HG03521 (cell line): ENCODE measurements around the gene UCHL1.

Experiments
- ATAC-seq: cut with Tn5 transposase; IDR thresholded peaks from one replicate; pipeline ENCODE4 v1.9.1; 2021; ENCODE audit warnings: mild to moderate bottlenecking, moderate library complexity; ENCODE audit not compliant: unreplicated experiment

The UCHL1 gene

DNA sequence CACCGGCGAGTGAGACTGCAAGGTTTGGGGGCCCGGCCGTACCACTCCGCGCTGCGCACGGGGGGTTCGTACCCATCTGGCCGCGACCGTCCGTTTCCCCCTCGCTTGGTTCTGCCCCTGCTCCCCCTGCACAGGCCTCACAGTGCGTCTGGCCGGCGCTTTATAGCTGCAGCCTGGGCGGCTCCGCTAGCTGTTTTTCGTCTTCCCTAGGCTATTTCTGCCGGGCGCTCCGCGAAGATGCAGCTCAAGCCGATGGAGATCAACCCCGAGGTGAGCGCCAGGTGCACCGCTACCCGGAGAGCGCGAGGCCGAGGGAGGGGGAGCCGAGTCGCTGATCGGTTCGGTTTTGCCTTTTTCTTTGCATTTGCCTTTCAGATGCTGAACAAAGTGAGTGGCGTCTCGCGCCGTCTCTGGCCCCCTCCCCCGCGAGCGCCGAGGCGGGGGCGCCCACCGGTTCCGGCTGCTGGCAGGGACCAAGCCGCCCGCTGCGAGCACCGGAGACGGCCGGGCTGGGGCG lies at the start of gene UCHL1:
TSS of gene UCHL1 (plus strand) at position 189 of the 517 bp plus-strand sequence. CDS start at position 238, 49 bp downstream.
- peak; percentile 43 for ATAC-seq

DNA sequence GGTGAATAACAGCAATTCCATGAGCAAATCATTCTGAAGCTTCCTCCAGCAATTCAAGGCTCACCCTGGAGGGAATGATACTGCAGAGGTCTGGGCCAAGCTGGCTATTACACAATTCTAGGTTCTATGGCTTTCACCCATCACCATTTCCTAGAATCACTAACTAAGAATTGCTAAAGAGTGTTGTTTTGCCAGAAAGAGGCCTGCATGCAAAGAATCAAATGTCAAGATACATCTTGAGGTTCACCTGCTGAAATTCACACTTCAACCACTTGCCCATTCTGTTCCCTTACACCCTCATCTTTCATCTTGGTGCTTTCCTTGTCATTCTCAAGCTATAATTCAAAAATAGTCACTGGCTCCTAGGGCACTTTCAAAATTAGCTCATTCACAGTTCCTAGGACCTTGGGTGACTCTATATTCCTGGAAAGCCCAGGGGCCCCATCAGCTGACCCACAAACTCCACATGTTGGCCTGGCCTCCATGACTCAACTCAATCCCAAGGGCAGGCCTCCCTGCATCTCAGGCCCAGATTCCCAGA lies 49.4 kb upstream of the UCHL1 start:
- ATAC-seq = no peak

DNA sequence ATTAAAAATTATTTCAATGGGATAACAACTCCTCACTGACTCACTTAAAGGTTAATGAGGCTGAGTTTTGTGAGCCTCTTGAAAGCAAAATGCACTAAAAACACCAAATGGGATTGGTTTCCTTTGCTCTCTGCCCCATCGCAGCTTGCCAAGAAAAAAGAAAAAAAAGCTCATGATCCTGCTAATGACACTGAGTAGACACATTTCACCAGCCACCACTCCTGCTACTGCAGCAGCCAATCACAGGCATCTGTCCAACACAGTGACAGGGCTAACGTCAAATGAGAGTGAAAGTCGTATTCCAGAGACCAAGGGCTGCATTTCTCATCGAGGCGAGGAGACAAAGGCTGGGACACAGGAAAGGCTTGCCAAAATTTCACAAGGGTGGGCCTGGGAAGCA lies 47.5 kb upstream of the UCHL1 start:
- no peak for ATAC-seq

- no peak for ATAC-seq
Measured at GRCh38 chr4:41209901-41210300, 46.8 kb upstream of the UCHL1 start.

- no peak for ATAC-seq
Measured at GRCh38 chr4:41211951-41212615, 44.6 kb upstream of the UCHL1 start.

- ATAC-seq = no peak
Measured at GRCh38 chr4:41212616-41213203, 44.0 kb upstream of the UCHL1 start.

GRCh38 chr4:41213625-41214135 lies 43.0 kb upstream of the UCHL1 start:
- ATAC-seq = peak; percentile 13

DNA sequence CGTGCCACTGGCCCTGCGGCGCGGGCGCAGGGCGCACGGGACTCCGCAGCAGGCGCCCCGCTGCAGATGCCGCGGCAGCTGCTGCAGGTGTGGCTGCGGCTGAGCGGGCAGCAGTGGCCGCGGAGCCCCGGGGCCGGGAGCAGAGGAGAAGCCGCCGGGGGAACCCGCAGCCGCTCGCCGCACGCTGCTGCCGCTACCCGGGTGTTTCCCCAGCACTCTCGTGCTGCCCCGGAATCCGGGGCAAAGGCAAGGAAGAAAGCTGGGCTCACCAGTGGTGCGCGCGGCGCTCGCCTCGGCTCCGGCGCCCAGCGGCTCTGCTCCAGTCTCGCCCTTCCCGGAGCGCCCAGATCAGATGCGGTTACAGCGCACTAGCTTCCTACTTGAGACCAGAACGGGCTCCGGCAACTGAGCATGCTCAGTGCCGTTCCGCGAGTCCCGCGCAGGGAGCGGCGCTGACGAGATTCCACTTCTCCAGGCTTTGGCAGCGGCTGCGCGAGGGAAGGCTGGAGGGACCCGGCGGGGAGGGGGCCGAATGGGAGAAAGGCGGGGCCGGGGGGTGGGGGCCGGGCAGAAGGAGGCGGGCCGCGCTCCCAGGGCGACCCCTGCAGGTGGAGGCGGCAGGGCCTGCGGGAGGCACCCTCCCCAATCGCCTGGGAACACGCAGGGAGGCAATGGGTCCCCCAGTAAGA lies 42.4 kb upstream of the UCHL1 start, which contains the start of gene APBB2:
TSS of gene APBB2 (minus strand) at position 407 of the 689 bp plus-strand sequence. CDS start 181,288 bp downstream, outside the sequence.
- peak; percentile 42 for ATAC-seq

DNA sequence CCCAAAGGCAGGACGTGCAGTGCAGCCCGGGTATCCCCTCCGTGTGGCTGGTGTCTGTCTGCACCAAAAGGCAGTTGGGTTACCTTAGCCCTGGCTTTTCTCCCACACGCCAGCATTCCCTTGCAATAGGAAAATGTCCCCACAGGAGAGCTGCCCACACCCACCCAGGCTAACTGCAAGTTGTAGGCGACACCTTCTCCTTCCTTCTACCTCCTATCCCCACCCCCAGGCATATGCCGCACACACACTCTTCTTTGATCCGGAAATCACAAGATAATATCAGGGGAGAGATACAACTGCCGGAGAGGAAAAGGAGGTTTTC lies 41.9 kb upstream of the UCHL1 start:
- ATAC-seq = no peak

DNA sequence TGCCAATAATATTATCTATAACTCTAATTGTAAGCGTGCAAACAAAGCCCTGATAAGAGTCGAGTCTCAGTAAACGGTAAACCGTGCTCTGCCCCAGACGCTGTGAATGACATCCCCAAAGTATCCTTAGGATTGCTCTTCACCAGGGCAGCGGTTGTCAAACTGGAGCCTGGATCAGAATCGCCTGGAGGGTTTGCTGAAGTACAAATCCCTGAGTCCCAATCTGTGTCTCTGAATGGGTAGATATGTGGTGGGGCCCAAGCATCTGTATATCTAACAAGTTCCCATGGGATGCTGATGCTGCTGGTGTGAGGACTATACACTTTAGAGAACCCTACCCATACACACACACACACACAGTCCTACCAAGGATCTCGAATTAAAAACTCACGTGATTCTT lies 41.6 kb upstream of the UCHL1 start:
- ATAC-seq = no peak

GRCh38 chr4:41215969-41216293 lies 40.8 kb upstream of the UCHL1 start:
- no peak for ATAC-seq

DNA sequence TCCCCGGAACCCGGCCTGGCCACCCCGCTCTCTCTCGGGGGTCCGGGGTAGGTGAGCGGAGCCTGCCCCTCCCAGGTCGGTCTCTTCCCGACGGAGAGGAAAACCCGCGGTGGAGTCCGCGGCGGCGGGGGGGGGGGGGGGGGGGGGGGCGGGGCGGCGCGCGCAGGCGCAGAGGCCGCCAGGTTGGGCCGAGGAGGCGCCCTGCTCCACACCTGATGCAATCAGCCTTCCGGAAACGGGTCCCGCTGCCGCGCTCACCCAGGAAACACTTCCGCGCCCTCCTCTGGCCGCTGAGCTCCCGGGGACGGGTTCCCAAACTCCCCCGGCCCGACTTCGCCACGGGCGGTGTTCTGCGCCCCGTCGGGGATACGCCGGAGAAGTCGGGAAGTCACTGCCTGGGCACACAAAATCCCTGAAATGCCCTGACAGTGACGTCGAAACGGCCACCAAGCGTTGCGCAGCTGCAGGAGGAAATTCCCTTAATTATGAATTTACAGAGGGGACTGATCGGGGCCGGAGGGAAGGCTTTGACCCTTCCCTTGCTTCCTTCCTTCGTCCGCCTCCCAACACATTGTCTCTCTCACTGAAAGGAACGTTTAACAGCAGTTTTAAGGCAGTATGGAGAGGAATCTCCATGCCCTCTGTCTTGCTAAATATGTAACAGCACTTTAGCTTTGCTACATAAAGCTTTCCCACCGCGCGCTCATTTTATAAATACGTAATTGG lies 40.3 kb upstream of the UCHL1 start:
- ATAC-seq = peak; percentile 48

GRCh38 chr4:41217020-41217333 lies 39.8 kb upstream of the UCHL1 start:
- ATAC-seq = no peak

GRCh38 chr4:41217374-41217773 lies 39.4 kb upstream of the UCHL1 start:
- ATAC-seq = no peak

- ATAC-seq = no peak
Measured at GRCh38 chr4:41218703-41219102, 38.0 kb upstream of the UCHL1 start.

- no peak for ATAC-seq
Measured at GRCh38 chr4:41219421-41219950, 37.2 kb upstream of the UCHL1 start.

DNA sequence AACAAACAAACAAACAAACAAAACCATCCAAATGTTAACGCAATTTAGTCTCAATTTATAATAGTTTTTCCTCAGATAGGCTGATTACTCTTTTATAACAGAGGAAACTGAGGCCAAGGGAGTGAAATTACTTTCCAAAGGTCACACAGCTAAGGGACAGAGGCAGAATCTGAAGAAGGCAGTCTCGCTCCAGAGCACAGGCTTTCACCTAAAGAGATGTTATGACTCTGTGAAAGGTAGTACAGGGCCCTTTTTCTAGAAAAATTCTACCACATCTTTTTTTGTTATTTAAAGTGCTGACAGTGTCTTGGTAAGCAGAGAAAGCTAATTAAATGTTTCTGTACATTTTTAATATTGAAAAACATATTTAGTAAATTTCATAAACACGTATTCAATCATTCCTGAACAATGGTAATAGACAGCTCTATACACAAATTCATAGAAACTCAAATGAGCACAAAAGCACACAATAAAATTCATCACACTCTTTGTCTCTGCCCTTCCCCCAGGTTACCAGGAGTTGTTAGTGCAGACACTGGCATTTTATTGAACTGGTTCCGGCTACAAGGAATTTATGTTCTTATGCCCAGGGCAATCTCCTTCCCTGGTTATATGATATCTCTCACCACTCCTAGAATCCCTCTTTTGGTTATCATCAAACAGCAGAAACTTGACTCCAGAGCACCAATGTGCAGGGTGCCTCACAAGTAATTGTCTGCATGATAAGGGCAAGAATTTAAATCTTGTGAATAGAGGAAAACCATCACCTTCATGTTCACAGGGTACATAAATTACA lies 34.7 kb upstream of the UCHL1 start:
- ATAC-seq = no peak

DNA sequence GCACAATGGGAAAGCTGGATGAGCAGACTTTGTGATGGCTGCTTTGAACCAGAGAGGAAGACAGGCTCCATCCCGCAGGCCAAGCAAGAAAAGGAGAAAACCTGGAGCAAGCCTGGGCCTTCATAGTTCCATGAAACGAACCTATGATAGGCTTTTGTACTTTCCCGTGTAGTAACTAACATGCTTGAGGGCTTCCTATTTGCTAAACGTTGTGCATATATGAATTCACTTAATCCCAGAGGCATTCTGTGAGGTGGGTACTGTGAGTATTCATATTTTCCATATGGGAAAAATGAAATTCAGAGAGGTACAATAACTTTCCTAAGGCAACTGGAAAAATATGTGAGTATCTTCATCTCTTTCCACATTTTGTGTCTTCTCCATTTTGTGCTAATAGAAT lies 28.8 kb upstream of the UCHL1 start:
- no peak for ATAC-seq

DNA sequence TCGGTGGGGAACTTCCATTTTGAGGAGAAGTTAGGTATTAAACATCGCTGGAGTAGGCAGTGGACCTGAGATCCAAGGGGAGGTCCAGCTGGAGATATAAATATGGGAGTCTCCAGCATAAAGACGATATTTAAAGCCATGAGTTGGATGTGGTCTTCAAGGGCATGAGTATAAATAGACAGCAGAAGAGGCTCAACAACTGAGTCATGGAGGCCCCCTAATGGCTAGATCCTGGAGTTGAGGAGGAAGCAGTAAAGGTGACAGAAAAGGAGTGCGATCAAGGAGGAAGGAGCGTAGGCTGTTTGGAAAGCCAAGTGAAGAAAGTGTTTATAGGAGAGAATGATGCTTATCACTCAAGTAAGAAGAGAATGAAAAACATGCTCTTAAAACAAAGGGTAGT lies 24.3 kb upstream of the UCHL1 start:
- no peak for ATAC-seq

GRCh38 chr4:41232856-41233255 lies 23.9 kb upstream of the UCHL1 start:
- no peak for ATAC-seq
